ENCODE measurements around the gene FNDC3B.

The FNDC3B gene

DNA sequence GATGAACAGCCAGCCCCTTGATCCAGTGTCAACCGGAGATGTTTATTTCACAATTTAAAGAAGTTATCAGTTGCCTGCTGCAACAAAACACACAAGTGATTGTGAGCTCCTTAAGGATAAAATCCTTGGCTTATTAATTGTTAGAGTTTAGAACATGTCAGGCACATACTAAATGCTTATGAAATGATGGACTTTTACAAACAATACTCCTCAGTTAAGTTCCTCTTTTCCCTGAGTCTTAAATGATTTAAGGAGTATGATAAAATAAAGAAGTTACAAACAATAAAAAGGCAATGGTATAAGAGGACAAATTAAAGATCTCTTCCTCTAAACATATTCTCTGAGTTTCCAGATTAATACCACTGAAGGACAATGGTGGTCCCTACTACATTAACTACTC lies 403.2 kb downstream of the FNDC3B start:
- no peak for DNase-seq (ENCODE audit: low read depth in 1 of 2, low spot score in 1 of 2)

DNA sequence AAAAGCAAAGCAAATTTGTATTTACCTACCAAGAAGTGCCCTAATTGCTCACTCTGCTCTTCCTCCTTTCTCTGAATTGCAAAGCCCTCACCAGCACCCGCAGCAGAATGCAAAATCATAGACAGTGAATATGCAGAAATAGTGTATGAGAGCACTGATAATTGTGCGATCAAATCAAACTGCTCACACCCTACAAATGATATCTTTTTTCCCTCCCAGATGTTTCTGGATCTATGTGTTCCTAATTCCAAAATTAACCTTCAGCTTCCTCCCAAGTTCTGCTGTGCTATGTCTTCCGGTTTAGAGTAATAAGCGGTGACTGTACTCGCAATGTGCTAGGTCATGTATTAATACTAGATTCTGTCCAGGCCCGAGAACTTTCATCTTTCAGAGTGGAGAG lies 405.4 kb downstream of the FNDC3B start:
- no peak for DNase-seq (ENCODE audit: low read depth in 1 of 2, low spot score in 1 of 2)

DNA sequence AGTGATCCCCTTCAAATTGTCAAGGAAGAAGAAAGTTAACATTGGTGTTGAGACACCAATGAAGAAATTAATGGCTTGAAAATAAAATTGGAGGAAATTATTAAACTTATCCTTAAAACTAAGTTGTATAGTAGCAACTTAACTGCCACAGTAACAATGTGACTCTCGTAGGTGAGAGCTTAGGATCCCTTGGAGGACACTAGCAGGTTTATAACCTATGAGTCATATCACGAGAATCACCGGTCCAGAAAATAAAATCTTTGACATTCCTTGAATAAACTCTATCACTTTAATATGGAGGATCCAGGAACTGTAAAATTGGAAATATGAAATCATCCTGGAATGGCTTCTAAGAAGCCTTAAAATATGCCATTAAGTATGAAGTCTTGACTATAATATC lies 406.8 kb downstream of the FNDC3B start:
- DNase-seq (ENCODE audit: low read depth in 1 of 2, low spot score in 1 of 2), result no peak

DNA sequence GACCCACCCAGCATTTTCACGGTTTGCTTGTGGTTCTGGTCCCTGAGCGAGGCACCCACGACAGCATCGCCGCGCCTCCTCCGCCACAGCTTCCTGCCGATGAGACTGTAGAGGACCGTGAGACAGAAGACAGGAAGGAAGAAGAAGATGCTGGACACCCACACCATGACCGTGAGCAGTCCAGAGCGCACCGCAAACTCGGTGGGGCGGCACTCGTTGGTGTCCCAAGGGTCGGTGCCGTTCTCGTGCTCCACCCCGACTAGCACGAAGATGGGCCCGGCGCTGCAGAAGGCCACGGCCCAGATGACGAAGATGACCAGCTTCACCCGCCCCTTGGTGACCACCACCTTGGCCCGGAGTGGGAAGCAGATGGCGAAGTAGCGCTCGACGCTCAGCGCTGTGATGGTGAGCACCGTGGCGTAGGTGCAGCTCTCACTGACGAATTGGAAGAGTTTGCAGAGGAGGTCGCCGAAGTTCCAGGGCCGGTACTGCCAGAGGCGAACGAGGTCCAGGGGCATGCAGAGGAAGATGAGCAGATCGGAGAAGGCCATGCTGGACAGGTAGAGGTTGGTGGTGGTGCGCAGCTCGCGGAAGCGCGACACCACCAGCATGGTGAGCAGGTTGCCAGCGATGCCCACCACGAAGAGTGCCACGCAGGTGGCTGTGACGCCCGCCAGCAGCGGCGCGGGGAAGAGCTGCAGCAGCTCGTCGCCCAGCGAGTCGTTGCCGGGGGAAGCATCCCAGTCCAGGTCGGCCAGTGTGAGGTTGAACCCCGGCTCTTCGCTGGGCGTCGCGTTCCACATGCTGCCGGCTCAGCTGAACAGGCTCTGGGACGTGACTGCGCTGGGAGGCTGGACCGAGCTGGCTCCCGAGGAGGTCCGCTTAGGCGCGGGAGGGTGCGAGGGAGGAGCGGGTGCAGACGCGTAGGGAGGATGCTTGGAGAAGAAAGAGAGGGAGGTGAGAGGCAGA lies 408.5 kb downstream of the FNDC3B start, which contains the start of gene GHSR:
Gene GHSR (minus strand): TSS at position 846 of the 969 bp plus-strand sequence. CDS start 43 bp downstream, at position 803.
- DNase-seq (ENCODE audit: low read depth in 1 of 2, low spot score in 1 of 2), result no peak

DNA sequence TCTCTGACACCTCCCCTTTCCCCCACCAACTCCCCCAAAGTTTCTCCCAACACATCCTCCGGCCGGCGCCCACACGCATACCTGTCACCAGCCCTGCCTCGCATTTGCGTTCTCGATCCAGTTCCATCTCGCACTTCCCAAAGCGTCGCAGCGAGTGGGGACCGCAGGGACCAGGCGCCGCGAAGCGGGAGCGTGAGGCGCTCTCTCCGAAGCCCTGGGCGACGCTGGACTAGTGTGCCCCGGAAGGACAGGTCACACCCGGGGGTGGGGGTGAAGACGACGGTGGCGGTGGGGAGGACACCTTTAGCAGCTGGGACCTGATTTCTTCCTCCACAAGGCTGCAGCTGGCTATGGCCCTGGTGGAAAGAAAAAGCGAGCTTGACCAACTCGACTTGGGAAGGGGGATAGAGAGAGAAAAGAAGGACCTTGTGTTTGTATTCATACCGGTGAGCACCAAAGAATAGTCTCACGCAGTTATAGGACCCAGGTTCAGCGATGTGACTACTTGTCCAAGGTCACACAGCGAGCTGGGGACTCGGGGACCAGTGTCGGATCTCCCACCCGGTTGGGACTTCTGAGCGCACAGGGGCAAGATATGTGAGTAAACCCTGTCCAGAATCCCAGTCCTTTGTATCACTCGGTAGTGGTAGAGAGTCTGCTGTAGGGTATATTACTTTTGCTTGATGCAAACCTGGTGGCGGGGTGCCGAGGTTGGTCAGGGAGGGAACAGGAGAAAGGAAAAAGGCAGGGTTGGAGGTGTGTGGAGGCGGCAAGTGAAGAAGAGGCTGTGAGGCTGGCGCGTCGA lies 409.5 kb downstream of the FNDC3B start:
- DNase-seq (ENCODE audit: low read depth in 1 of 2, low spot score in 1 of 2), result no peak

DNA sequence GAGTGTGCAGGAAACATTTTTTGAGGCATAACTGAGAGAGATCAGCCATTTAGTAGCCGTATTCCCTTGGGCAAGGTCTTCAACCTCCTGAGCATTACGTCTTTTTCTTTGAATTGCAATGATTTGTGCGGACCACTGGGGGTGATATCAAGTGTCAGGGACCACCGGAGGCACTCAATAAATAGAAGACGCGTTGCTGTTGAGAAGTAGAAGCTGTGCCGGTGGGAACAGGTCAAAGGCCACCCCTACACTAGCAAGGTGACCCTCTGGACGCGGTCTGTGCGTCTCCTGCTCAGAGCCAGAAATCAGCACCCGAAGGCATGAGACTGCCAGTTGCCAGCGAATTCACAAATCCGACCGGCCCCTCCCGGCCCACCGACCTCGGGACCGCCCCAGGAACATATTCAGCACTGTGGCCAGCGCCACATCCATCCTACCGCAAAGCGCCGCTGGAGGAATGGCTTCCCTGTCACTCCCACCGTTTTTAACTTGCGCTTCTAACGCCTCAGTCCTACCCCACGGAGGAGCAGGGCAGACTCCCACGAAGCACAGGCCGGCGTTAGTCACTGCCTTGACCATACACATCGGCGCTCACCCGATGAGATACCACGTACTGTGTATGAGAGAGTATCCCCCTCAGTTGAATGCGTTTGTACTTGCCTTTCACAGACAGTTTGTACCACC lies 410.2 kb downstream of the FNDC3B start:
- no peak for DNase-seq (ENCODE audit: low read depth in 1 of 2, low spot score in 1 of 2)
